GM19397 (cell line): ENCODE results near the gene MYO1G.
"Not testable (repeated sequence)": the region's sequence is repeated elsewhere in the genome, so short reads cannot be mapped to it uniquely, and the experiment has no call there.

ENCODE experiments used
- ATAC-seq: cut with Tn5 transposase; IDR thresholded peaks from one replicate; pipeline ENCODE4 v1.9.1; 2021; ENCODE audit warnings: mild to moderate bottlenecking, moderate library complexity; ENCODE audit not compliant: unreplicated experiment

Gene MYO1G

DNA sequence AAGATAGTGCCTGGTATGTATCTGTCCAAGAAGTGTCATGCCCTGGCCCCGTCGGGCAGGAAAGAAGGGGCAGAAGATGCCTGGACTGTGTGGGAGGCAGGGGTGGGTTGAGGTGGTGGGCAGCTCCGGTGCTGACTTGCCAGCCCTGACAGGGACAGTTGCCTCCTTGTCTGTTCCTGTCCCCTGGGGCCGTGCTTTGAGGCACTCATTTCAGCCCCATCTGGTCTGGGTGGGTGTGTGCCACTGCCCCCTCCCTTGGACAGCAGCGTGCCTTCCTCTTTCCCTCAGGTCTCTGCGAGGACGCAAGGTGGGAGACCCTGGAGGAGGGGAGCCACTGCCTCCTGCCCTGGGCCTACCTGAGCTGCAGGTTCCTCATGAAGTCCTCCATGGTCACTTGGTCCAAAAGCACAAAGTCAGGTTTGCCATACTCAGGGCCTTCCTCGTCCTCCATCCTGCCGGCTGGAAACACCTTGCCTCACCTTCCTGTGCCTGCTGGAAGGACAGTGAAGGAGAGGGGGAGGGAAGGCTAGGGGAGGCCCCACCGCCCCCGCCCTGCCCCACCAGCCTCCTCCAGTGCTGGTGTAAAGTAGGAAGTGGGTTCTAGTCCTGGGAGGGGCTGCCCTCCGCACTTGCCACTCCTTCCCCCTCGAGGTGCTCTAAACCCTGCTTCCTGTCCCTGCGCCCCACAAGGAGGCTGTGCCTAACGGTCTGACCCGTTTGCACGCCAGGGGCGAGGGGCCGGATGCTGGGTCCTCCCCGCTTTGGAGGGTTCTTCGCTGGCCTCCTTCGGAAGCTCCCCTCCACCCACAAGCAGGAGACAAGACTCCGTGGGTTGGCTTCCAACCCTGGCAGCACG lies at the start of gene MYO1G:
Gene MYO1G (minus strand): TSS at position 505 of the 856 bp plus-strand sequence. CDS start 54 bp downstream, at position 451.
- peak; percentile 65 for ATAC-seq

DNA sequence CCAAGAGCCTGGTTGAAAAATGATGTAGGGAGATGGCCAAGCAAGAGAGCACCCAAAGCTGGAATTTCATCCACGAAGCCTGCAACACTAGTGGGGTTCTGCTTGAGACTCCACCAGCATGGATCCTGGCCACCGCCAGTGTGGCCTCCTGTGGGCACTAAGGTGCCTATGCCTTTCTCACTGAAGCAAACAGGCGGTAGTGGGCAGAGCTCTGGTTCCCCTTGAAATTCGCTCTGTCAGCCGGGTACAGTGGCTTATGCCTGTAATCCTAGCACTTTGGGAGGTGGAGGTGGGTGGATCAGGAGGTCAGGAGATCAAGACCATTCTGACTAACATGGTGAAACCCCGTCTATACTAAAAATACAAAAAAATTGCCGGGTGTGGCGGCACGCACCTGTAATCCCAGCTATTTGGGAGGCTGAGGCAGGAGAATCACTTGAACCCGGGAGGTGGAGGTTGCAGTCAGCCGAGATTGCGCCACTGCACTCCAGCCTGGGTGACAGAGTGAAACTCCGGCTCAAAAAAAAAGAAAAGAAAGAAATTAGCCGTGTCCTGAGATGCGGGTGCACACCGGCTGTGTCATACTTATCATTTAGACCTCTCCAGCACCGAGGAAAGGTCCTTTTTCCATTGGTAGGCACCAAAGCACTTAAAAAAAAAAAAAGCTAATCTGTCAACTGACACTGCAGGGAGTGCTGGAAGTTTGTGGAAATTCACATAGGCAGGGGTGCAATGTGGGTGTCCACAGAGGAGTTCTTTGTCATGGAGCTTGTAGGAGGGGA lies 49.5 kb upstream of the MYO1G start:
- no peak for ATAC-seq

DNA sequence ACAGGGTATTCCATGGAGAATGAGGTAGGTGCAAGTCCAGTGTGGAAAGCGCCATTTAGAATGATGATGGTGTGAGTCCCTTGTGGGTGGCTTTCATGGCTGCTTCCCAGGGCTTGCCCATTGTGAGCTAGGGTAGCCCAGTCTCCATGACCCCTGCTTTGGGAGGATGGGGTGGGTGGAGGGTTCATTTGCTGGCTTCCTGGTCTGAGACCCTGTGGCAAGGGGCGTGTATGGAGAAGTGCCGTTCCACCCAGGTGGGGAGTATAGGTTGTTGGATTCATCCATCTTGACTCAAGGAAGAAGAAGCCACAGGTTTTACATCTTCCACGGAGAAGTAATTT lies 48.9 kb upstream of the MYO1G start:
- ATAC-seq, result no peak

DNA sequence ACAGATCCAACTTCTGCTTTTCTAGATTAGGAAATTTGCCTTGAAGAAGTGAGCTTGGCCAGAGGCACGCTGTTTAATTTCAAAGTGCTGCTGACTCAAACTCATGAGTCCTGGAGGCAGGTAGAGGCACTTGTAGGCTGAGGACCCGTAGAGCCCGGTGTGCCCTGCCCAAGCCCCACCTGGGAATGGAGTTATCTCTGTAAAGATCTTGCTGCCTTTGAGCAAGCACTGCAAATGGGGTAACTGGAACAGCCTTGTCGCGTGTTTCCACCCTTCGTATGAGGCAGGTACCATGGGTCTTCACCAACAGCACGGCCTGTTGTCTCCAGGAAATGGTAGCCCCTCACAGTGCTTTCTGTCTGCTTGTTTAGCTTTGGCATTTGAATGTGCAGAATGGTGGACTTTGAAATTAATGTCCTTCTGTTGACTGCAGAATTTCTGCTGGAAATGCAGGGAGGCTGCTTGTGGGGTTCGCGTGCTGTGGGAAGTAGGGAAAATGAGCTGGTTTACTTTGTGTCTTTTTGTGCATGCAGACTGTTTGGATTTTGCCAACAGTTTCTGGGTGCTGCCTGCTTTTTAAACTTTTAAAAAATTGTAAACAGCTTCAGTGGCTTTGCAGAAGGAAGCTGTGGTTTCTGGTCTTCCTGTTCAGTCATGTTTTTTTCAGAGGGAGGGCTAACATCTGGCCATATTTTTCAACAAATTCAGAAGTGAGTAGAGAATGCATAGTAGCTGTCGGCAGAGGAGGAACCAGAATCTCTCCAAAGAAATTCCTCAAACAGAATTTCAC lies 48.4 kb upstream of the MYO1G start:
- no peak for ATAC-seq

DNA sequence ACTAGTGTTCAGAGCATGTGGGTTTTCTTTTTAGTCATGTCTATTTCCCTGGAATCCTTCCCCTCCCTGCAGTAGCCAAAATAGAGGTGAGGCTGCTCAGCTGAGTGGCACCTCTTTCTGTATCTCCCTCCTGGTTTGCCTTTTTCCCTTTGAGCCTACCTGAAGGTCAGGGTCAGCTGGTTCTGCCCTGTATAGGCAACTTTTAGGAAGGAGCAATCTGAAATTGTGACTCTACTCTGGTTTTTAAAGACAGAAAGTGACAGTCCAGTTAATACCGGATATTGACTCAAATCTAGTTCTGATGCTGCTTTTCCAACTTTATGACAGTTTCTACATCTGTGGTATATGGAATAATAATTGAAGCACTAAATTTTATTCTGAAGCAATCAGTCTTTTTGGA lies 47.2 kb upstream of the MYO1G start:
- ATAC-seq, result no peak

DNA sequence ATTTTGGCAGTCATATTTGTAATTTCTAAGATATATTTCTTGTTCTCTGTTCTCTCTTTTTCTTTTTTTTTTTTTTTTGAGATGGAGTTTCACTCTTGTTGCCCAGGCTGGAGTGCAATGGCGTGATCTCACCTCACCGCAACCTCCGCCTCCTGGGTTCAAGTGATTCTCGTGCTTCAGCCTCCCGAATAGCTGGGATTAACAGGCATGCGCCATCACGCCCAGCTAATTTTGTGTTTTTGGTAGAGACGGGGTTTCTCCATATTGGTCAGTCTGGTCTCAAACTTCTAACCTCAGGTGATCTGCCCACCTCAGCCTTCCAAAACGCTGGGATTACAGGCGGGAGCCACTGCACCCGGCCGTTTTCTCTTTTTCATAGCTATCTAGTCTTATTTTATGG lies 46.7 kb upstream of the MYO1G start:
- not testable (repeated sequence) for ATAC-seq

DNA sequence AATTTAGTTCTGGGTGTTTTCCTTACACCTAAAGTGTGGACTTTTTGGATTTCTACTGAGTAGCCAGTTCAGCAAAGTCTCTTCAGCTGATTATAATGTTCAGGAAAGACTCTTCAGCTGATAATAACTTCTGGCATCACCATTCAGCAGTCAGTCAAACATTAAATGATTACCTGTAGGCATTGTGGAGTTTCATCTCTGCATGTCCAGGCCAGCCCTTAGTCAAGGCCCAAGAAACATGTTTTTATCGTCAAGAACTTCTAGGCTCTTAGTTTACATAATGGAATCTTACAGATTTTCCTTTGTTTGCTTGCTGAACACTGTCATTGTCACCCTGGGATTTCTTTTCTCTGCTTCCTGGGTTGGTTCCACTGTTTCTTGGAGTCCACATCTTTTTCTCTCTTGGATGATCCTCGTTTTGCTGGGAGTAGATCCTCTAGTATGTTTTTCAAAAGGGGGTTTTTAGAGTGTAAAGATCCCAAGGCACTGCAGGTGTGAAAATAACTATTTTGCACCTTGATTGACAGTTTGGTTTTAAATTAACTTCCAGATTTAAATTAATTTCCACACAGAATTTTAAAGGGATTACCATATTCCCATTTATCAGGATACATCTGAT lies 45.4 kb upstream of the MYO1G start:
- no peak for ATAC-seq

DNA sequence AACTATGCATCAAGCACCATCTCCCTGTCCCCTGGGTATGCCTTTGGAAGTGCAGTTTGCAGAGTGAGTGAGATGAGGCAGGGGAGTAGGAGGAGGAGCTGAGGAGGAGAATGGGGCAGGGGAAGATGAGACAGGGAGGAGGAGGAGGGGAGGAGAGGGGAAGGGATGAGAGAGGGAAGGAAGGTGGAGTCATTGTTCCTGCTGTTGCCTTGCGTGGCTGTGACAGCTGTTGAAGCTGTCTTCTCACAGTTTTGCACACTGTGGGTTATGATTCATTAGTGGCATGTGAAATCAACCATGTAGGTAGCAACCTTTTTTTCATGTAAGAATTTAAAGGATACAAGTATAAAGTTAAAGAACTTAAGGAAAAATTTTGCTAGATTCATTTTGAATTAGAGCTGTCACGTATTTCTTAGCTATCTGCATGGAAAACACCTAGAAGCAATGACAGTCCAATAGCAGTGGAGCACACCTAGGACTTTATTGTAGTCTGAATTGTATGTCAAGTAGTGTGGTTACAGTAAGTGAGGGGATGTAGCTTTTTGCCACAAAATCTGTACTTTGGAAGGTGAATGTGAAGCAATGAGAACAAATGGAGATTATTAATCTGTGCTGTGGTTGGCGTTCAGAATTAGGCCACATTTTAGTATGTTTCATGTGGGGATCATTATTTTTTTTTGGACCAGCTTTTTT lies 42.9 kb upstream of the MYO1G start:
- peak; percentile 75 for ATAC-seq

DNA sequence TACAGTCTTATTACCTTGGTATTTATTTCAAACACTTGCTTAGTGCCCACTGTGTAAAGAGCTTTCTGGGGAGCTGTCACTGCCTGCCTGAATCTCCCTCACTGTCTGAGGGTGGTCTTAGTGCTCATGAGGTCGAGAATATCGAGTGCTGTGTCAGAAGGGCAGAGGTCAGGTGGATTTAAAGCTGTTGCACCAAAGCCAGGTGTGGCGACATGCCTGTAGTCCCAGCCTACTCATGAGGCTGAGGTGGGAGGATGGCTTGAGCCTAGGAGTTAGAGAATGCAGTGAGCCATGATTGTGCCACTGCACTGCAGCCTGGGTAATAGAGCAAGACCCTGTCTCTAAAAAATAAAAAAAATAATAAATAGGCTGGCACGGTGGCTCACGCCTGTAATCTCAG lies 42.1 kb upstream of the MYO1G start:
- no peak for ATAC-seq

DNA sequence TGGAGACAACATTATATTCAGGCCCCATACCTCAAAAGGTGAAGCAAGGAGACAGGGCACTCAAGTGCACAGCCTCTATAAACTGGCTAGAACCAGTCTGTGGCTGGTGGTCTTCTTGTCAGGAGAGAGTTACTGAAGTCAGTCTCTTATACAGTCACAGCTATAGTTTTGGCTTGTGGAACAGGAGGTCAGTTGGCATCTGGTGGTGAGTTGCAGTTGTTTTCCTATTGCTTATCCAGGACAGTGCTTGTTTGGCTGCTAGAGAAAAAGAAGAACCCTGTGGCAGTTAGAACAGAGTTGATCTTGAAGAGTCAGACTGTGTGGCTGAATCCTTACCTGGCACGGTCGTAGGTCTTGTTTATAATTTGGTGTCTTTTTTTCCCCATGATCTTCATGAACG lies 38.4 kb upstream of the MYO1G start:
- no peak for ATAC-seq

DNA sequence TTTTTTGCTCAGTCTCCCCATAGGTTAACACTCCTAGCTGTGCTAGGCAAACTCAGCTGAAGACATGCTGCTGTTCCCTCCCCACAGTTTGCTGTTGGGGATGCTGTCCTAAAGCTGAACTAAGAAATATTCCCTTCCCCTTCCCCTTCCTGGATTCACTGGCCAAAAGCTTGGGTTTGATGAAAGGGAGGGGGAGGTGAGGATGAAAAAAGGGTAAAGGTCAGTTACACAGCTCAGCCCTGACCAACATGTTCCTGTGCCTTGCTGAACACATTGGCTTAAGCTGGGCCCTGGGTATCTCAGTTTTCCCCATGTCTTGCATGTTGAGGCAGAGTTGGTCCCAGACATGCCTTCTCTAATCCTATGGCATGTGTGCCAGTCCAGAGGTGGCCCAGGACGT lies 36.5 kb upstream of the MYO1G start:
- no peak for ATAC-seq

DNA sequence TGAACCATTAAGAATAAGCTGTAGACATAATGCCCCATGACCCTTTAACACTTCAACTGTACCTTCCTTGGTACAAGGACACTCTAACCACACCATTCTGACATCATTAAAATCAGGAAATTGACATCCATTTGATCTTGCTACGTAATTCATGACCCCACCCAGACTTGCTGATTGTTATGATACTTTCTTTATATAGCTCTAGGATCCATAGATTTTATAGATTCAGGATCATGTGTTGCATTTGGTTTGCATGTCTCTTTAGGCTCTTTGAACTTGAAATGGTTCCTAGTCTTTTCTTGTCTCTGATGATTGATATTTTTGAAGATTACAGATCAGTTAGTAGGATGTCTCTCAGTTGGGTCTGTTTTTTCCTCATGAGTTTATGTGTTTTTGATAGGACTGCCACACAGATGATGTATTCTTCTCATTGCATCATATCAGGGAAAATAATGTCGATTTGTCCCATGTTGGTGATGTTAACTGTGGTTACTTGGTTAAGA lies 34.7 kb upstream of the MYO1G start:
- no peak for ATAC-seq

DNA sequence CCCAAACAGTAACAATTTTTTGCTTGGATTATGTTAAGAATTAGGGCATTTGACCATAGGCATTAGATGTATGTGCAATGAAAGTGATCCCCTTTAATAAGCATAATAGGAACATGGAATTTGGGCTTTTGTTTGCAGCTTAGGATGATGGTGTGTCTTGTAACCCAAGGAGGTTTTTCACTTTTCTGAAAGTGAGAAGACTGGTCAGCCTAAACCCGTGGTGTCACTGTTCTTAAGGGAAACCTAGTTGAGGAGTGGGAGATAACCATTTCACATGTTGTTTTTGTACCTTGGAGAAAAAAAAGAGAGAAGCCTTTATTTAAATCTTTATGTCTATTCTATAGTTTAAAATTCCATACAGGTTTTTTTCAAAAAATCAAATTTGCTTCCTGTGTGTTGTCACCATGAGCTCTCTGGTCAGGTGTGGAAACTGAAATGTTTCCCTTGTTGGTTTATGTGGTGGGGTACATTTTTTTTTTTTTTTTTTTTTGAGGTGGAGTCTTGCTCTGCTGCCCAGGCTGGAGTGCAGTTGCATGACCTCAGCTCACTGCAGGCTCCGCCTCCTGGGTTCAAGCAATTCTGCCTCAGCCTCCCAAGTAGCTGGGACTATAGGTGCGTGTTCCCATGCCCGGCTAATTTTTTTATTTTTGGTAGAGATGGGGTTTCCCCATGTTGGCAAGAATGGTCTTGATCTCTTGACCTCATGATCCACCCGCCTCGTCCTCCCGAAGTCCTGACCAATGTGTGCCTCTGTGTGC lies 28.9 kb upstream of the MYO1G start:
- peak; percentile 41 for ATAC-seq

DNA sequence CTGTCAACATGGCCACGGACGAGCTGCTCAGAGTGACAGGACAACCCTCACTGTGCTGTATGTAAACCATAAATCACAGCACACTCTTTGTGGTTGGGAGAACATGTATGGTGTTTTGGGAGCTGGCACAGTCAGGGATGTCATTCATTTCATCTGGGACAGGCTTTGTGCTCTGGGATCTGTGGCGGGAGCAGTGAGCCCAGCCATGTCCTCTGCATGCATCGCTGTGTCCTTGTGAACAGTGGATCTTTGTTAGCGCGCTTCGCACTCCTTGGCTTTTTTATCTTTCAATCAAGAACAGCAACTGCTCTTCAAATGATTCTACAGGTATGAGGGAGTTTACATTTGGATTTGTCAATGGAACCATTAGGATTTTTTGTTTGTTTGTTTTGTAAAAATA lies 28.3 kb upstream of the MYO1G start:
- no peak for ATAC-seq

DNA sequence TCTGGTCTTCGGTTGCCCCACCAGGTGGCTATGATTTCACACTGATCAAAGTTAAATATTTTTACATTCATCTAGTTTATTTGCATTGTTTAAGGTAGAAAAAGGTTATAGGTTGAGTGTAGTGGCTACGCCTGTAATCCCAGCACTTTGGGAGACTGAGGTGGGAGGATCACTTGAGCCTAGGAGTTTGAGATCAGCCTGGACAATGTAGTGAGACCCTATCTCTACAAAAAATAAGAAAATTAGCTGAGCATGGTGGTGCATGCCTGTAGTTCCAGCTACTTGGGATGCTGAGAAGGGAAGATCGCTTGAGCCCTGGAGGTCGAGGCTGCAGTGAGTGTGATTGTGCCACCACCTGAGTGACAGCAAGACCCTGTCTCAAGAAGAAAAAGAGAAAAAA lies 25.0 kb upstream of the MYO1G start:
- no peak for ATAC-seq

DNA sequence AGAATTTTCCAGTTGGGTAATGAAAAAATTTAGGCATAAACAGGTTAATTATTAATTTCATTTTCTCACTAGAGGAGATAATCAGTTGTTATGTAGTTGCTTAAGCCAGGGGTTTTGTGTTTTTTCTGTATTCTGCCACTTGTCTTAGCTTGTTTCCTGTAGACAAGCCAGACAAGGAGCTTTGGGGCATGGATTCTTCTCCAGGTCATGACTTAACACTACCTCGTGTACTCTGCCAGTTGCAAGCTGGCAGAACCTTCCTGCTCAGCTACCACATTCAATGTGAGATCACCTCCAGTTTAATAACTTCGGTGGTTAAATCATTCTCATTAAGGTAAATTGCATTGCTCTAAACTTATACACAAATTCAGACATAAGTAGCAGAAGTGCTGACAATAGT lies 23.0 kb upstream of the MYO1G start:
- ATAC-seq, result no peak

DNA sequence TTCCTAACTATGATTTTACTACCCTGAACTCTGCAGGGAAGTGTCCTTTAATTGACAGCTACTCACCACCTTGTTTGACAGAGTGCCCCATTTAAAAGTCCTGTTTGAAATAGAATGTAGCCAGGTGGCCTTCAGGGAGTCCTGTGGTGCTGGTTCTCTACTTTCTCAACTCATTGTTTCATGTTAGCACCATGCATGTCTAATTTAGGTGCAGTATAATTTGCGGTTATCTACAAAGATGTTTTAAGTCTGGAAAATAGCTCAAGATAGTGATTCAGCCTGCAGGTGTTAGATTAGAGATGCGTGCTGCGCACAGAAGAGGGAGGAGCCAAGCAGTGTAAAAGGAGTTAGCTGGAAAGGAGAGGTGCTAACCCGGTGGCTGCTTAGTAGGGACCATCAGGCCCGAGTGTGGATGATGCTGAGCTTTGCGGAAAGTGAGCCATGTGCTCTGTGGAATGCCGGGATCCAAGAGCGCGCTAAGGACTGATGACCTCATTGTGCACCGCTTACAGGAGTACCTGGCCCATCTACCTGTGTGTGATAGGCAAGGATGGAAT lies 22.4 kb upstream of the MYO1G start:
- ATAC-seq, result peak; percentile 24

DNA sequence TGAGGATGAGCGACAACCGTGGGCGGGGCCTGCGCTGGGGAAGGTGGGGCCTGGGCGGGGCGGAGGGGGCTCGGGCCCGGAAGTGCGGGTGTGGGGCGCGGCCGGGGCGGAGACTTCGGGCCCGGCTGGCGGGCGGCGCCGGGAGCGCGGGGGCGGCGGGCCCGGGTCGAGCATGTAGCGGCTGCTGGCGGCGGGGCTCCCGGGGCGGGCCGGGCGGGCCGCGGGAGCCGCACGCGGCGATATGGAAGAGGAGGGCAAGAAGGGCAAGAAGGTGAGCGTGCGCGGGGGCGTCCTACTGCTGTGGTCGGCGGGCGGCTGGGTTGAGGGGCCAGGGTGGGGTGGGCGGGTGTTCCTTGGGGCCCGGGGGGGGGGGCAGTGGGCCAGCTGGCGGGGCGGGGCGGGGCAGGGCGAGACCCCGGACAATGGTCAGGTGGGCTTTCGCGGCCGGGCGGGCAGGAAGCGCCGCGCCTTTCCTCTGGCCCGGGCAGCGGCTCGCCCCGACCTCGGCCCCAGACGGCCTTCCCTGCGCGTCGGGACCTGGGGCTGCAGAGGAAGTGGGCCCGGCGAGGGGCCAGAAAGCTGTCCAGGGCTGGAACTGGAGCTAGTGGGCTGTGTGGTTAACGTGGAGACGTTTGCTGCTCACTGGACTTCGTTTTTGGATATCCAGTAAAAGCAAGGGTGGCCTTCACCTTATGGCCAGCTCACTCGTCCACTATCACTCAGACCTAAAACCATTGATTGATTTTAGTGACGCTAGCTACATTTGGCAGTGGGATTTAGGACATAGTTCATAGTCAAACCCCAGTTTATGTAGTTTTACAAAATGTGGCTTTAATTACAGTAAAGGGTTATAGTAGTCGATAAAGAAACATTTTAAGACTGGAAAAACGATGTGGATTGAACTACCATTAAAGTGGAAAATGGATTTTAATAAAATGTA lies 21.5 kb upstream of the MYO1G start, which contains the start of gene CCM2:
Gene CCM2 (plus strand): TSS at position 109 of the 940 bp plus-strand sequence. CDS start 133 bp downstream, at position 242.
- peak; percentile 5 for ATAC-seq
